ENCODE results near the gene NCOA3. TPM values are rescaled to one million over a fixed set of nuclear protein-coding genes. Genes with fewer than 3 reads are reported as not detected.

The NCOA3 gene
- total RNA-seq, 1 experiment from 2014 or later = 23.3 TPM

DNA sequence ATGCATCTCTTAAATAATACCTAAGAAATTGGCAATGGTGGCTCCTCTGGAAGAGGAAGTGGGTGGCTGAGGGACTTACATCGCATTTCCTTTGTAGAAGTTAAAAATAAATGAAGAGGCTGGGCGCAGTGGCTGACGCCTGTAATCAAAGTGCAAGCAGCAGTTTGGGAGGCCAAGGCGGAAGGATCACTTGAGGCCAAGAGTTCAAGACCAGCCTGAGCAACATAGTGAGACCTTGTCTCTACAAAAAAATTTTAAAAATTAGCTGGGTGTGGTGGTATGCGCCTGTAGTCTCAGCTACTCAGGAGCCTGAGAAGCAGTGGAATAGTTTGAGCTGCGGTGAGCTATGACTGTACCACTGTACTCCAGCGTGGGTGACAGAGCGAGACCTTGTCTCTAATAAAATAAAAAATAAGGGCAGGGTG lies 12.2 kb upstream of the NCOA3 start:
- Mint-ChIP-seq H3K27me3 (ENCODE audit: low read depth) (no peaks in the 10 kb centered on the region), H3K9me3 (no peaks in the 10 kb centered on the region), H3K4me3 (no peak overlapping the region), H3K36me3 (ENCODE audit: insufficient read depth in 1 of 3, low read depth in 3 of 3) (no peaks in the 10 kb centered on the region), H3K27ac (no peak overlapping the region), H3K4me1 (peaks cover 14 to 17% of the 10 kb centered on the region in 2 experiments)
- Histone ChIP-seq H4K5ac (ENCODE audit: insufficient read length, low read depth, low read length) (no peak overlapping the region), H3K79me2 (ENCODE audit: insufficient read depth, low read length) (no peaks in the 10 kb centered on the region), H2AK5ac (ENCODE audit: insufficient read length, low read length) (no peak overlapping the region), H4K91ac (ENCODE audit: insufficient read length, low read depth, low read length) (no peak overlapping the region), H2BK15ac (ENCODE audit: low read depth, low read length) (no peak overlapping the region), H3K18ac (ENCODE audit: insufficient read length, low read depth, low read length) (no peak overlapping the region), H3K4ac (ENCODE audit: low read depth, low read length) (no peak overlapping the region), H3K14ac (ENCODE audit: insufficient read depth, low read length) (no peak overlapping the region), H2BK5ac (ENCODE audit: insufficient read length, low read length) (no peak overlapping the region), H3T11ph (ENCODE audit: low read length) (no peak overlapping the region), H3K56ac (ENCODE audit: insufficient read length, low read depth, low read length) (no peak overlapping the region), H3K23ac (ENCODE audit: insufficient read length, low read depth, low read length) (no peak overlapping the region), H3K79me1 (ENCODE audit: insufficient read depth, low read depth, low read length, poor library complexity, severe bottlenecking) (no peaks in the 10 kb centered on the region), H3K27me3 (ENCODE audit: insufficient read depth, low read length) (no peaks in the 10 kb centered on the region), H2BK120ac (ENCODE audit: low read depth, low read length, poor library complexity, severe bottlenecking) (no peak overlapping the region), H3K9me3 (ENCODE audit: control insufficient read depth, low read depth, low read length) (no peaks in the 10 kb centered on the region), H3K9ac (ENCODE audit: extremely low read depth, insufficient read length, low read length) (no peak overlapping the region), H2AFZ (ENCODE audit: low read length) (no peak overlapping the region), H2BK12ac (ENCODE audit: insufficient read length, low read depth, low read length) (no peak overlapping the region), H4K20me1 (ENCODE audit: control insufficient read depth, insufficient read depth, insufficient read length) (no peaks in the 10 kb centered on the region), H3K4me1 (ENCODE audit: insufficient read depth, low read length) (peaks cover 3% of the 10 kb centered on the region; the same call in 1 of the 2 replicates), H4K8ac (replicated peaks; ENCODE audit: insufficient read length, low read depth, low read length) (no peak overlapping the region), H3K23me2 (ENCODE audit: insufficient read length, low read depth, low read length, poor library complexity, severe bottlenecking) (no peaks in the 10 kb centered on the region), H3K27ac (ENCODE audit: insufficient read length, low read depth, low read length) (no peak overlapping the region), H2BK20ac (ENCODE audit: low read depth, low read length, poor library complexity, severe bottlenecking) (no peak overlapping the region), H3K4me2 (ENCODE audit: insufficient read depth, insufficient read length, low read length) (no peak overlapping the region)
- TF ChIP-seq, protein P1, sequence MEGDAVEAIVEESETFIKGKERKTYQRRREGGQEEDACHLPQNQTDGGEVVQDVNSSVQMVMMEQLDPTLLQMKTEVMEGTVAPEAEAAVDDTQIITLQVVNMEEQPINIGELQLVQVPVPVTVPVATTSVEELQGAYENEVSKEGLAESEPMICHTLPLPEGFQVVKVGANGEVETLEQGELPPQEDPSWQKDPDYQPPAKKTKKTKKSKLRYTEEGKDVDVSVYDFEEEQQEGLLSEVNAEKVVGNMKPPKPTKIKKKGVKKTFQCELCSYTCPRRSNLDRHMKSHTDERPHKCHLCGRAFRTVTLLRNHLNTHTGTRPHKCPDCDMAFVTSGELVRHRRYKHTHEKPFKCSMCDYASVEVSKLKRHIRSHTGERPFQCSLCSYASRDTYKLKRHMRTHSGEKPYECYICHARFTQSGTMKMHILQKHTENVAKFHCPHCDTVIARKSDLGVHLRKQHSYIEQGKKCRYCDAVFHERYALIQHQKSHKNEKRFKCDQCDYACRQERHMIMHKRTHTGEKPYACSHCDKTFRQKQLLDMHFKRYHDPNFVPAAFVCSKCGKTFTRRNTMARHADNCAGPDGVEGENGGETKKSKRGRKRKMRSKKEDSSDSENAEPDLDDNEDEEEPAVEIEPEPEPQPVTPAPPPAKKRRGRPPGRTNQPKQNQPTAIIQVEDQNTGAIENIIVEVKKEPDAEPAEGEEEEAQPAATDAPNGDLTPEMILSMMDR (conservative IDR thresholded peaks at IDR 0.05) = no peak
- no CpG with 5 or more reads among the region's 8 CpGs for WGBS (ENCODE audit: extremely low coverage, insufficient read length, low lambda C conversion rate)
- DNase-seq = no peak

Measured in H9 (cell line).